Activated naive CD4-positive, alpha-beta T cell treated with anti-CD3 and anti-CD28 coated beads, Interleukin-2, amount 50 U/mL, for 72 hours (primary cell): ENCODE results near the gene CRB1. TPM values are rescaled to one million over a fixed set of nuclear protein-coding genes. Genes with fewer than 3 reads are reported as not detected.

Source experiments
- ATAC-seq, 2 donors: fragments of 150-1000 bp; cut with Tn5 transposase; 2 replicates each; pipeline ENCODE4 v1.10.0; 2021; ENCODE audit warnings: mild to moderate bottlenecking in 2 of 2, moderate library complexity in 2 of 2
- DNase-seq, 2 donors: peaks; one replicate each; pipeline ENCODE4 v3.0.0; 2021 to 2022; ENCODE audit warnings: low spot score in 2 of 2
- H3K27ac Mint-ChIP-seq, 2 donors: one replicate each; pipeline ENCODE4 v1.8.0; 2022; ENCODE audit warnings: mild to moderate bottlenecking in 2 of 2, mixed read lengths in 2 of 2
- H3K36me3 Mint-ChIP-seq, 2 donors: one replicate each; pipeline ENCODE4 v1.8.0; 2022; ENCODE audit warnings: mixed read lengths in 2 of 2
- H3K9me3 Mint-ChIP-seq, 2 donors: one replicate each; pipeline ENCODE4 v1.8.0; 2022; ENCODE audit warnings: mixed read lengths in 2 of 2
- total RNA-seq, 2 donors: library from RNA; stranded (reverse); gene quantifications; one replicate each; pipeline ENCODE4 v1.2.3, GENCODE V29; 2022

The CRB1 gene
- under 1 TPM; 0.10 to 0.20 TPM for total RNA-seq

DNA sequence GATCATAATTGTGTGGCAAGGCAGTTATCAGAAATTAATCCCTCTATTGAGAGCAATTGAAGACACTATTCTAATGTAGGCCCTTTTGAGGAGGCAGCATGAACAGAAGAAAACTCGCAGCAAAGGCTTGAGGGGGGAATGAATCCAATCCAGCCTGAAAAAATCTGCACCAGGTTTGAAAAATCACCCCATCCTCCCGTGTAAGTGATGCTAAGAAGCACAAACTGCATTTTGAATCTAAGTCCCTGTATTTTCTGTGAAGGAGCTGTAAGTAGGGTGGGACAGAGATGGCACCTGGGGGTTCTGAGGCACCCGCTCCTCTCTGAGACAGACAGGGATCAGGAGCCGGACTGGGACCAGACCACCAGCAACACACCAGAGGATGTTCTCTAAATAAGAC is at the start of gene CRB1:
Gene CRB1 (plus strand): TSS at position 241 of the 400 bp plus-strand sequence. CDS start 161 bp downstream, outside the sequence.
- ATAC-seq, result no peak
- Mint-ChIP-seq H3K27ac (no peak within 1 kb of the TSS), H3K9me3 (no peaks in the 10 kb centered on the region), H3K36me3 (no peaks in the 10 kb centered on the region)
- DNase-seq, result no peak

DNA sequence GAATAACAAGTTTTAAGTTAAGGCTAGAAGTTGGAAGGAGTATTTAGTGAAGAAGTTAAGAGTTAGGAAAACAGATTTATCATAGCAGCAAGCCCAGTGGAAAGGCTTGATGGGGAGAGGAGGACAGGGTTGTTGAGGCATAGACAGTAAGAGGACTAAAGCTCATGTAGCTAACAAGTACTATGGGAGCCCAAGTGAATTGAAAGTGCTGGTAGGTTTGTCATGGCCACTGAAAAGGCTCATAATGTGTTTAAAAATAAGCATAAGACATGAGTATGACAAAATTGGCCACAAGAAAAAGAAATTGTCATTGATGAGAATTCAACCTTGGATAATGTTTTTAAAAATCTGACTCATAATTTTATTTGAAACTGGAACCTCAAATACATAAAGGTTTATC is 49.2 kb upstream of the CRB1 start:
- DNase-seq (no peak), ATAC-seq (peak in 1 of 2 donors; percentile 71)
- Mint-ChIP-seq H3K9me3 (peaks cover 7 to 8% of the 10 kb centered on the region in 2 donors), H3K36me3 (peaks cover under 1 to 2% of the 10 kb centered on the region in 2 donors), H3K27ac (no peak overlapping the region)

- Mint-ChIP-seq H3K36me3 (no peaks in the 10 kb centered on the region), H3K27ac (no peak overlapping the region), H3K9me3 (no peaks in the 10 kb centered on the region)
- ATAC-seq, result no peak
- DNase-seq, result no peak
Measured at GRCh38 chr1:197222025-197222685, 45.9 kb upstream of the CRB1 start.

DNA sequence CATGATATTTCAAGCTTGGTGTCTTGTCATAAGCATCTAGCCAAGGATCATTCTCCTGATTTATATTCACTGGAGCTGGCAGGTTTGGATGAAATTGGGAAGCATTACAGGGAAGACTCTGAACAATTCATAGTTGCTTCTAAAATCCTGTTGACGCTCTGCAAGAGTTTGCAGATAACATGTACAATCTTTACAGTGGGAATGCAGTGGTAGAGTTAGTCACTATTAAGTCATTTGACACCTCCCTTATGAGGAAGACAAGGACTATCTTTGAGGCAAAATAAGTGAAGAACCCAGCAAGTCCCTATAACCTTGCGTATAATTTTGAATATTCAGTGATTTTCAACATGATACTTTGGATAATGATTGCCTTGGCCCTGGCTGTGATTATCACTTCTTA is 45.3 kb upstream of the CRB1 start:
- no peak for ATAC-seq
- H3K9me3 Mint-ChIP-seq, result no peaks in the 10 kb centered on the region
- no peaks in the 10 kb centered on the region for H3K36me3 Mint-ChIP-seq
- H3K27ac Mint-ChIP-seq, result no peak overlapping the region
- DNase-seq, result no peak

DNA sequence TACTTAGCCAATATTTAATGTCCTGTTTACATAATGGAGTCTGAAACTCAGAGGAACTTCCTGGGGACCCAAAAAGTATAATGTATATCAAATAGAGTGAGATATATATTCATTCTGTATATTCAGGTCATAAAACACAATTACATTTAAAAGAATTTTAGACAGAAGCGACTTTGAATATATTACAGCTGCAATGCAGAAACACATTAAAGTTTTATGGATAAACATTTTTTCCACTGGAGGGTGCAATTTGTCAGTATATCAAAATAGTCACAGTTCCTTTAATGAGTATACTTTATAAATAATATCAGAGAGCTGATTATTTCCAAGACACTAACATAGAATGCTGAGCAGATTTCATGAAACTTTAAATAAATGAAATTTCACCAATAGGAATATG is 43.9 kb upstream of the CRB1 start:
- ATAC-seq, result no peak
- no peaks in the 10 kb centered on the region for H3K36me3 Mint-ChIP-seq
- no peak for DNase-seq

GRCh38 chr1:197225611-197226010 is 42.4 kb upstream of the CRB1 start:
- ATAC-seq, result no peak
- Mint-ChIP-seq H3K27ac (no peak overlapping the region), H3K9me3 (no peaks in the 10 kb centered on the region), H3K36me3 (no peaks in the 10 kb centered on the region)
- no peak for DNase-seq

More for the DNA sequence above, 43.9 kb upstream of the CRB1 start:
- Mint-ChIP-seq H3K9me3 (no peaks in the 10 kb centered on the region), H3K27ac (no peak overlapping the region)

DNA sequence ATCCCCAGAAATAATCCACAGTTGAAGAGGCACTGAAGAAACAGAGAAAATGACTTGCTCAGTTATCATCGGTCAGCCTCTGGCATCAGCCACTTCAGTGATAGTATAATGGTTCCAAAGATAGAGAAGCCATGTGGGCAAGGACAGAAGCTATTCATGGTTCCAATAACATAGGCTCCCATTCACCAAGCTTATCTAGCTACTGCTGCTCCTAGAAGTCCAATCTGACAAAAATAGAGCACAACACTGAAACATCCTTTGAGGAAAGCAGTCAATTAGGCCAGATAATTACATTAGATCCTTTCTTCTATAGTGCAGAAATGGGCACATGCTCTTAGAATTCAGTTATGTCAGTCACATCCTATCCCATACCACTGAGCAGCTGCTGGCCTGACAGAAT is 33.5 kb upstream of the CRB1 start:
- H3K36me3 Mint-ChIP-seq, result no peaks in the 10 kb centered on the region
- DNase-seq (no peak), ATAC-seq (no peak)
- H3K27ac Mint-ChIP-seq, result no peak overlapping the region
- H3K9me3 Mint-ChIP-seq, result no peaks in the 10 kb centered on the region

GRCh38 chr1:197235355-197235754 is 32.7 kb upstream of the CRB1 start:
- ATAC-seq (no peak), DNase-seq (no peak)
- Mint-ChIP-seq H3K36me3 (peaks cover 0 to 2% of the 10 kb centered on the region in 2 donors), H3K9me3 (no peaks in the 10 kb centered on the region), H3K27ac (no peak overlapping the region)

DNA sequence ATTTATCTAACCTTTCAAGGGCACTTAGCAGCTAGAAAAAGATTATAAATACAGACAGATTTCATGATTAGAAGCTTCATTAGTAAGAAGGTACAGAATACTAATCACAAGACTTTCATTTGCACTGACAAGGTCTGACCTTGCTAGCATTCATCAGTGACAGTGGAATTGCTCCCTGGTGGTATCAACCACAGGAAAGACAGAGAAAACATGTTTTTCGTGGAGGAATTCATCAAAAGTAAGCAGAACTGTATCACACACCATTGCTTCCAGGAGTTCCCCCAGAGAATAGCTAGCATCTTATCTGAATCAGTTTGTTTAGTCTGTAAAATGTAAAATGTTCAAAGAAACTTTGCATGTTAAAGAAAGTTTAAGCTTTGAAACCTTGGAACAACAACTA is 20.6 kb upstream of the CRB1 start:
- H3K27ac Mint-ChIP-seq, result no peak overlapping the region
- H3K36me3 Mint-ChIP-seq, result peaks cover 0 to 11% of the 10 kb centered on the region in 2 donors
- DNase-seq (no peak), ATAC-seq (no peak)
- H3K9me3 Mint-ChIP-seq, result peaks cover 8 to 9% of the 10 kb centered on the region in 2 donors

DNA sequence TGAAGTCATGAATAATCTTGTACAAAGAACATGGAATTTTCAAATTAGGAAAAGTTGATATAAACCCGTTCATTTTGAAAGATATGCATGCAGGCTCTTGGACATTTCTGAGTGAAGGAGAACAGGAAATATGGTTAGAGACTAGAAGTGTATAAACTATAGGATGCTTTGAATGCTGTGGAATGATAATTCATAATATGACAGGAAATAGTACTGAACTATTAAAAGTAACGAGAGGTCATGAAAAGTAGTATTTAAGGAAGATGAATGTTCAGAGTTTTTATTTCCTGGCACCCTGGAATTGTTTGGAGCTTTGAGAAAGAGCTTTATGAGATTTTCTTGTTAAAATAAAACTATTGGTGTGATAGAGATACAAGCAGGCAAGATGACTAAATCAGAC is 18.7 kb upstream of the CRB1 start:
- Mint-ChIP-seq H3K36me3 (no peaks in the 10 kb centered on the region), H3K27ac (no peak overlapping the region), H3K9me3 (peaks cover 0 to 4% of the 10 kb centered on the region in 2 donors)
- ATAC-seq, result no peak
- no peak for DNase-seq

GRCh38 chr1:197250616-197251015 is 17.4 kb upstream of the CRB1 start:
- Mint-ChIP-seq H3K27ac (no peak overlapping the region), H3K9me3 (no peaks in the 10 kb centered on the region), H3K36me3 (no peaks in the 10 kb centered on the region)
- DNase-seq (no peak), ATAC-seq (no peak)

- no peaks in the 10 kb centered on the region for H3K36me3 Mint-ChIP-seq
- ATAC-seq (no peak), DNase-seq (no peak)
- H3K27ac Mint-ChIP-seq, result no peak overlapping the region
- H3K9me3 Mint-ChIP-seq, result no peaks in the 10 kb centered on the region
Measured at GRCh38 chr1:197252973-197253372, 15.1 kb upstream of the CRB1 start.

- Mint-ChIP-seq H3K27ac (peak overlapping the region in 1 of 2 donors; percentile 31), H3K9me3 (no peaks in the 10 kb centered on the region), H3K36me3 (no peaks in the 10 kb centered on the region)
- DNase-seq, result no peak
- no peak for ATAC-seq
Measured at GRCh38 chr1:197254866-197255265, 13.2 kb upstream of the CRB1 start.

GRCh38 chr1:197264936-197265567 is 3.0 kb upstream of the CRB1 start:
- ATAC-seq (no peak), DNase-seq (no peak)
- H3K27ac Mint-ChIP-seq, result no peak overlapping the region
- H3K36me3 Mint-ChIP-seq, result no peaks in the 10 kb centered on the region
- no peaks in the 10 kb centered on the region for H3K9me3 Mint-ChIP-seq

- ATAC-seq (no peak), DNase-seq (no peak)
- Mint-ChIP-seq H3K27ac (no peak overlapping the region), H3K36me3 (no peaks in the 10 kb centered on the region), H3K9me3 (no peaks in the 10 kb centered on the region)
Measured at GRCh38 chr1:197269053-197269452, 1.0 kb downstream of the CRB1 start.

DNA sequence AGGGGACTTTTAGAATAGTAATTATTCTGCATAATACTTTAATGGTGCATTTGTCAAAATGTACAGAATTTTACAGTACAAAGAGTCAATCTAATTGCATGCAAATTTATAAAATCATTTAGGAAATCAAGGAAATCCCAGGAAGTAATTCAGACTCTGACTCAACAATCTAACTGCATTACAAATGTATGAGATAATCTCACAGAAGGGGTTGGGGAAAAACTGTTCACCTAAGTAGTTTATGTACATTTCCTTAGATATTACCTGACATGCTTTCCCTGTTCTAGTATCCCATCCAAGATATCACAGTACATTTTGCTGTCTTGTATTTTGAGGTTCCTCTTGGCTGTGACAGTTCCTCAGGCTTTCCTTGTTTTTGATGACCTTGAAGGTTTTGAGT is 4.7 kb downstream of the CRB1 start:
- DNase-seq (no peak), ATAC-seq (no peak)
- H3K27ac Mint-ChIP-seq, result no peak overlapping the region
- no peaks in the 10 kb centered on the region for H3K36me3 Mint-ChIP-seq
- H3K9me3 Mint-ChIP-seq, result no peaks in the 10 kb centered on the region

- ATAC-seq (no peak), DNase-seq (no peak)
- H3K36me3 Mint-ChIP-seq, result no peaks in the 10 kb centered on the region
- no peaks in the 10 kb centered on the region for H3K9me3 Mint-ChIP-seq
- no peak overlapping the region for H3K27ac Mint-ChIP-seq
Measured at GRCh38 chr1:197277166-197277565, 9.1 kb downstream of the CRB1 start.

- Mint-ChIP-seq H3K27ac (no peak overlapping the region), H3K36me3 (no peaks in the 10 kb centered on the region), H3K9me3 (no peaks in the 10 kb centered on the region)
- DNase-seq, result no peak
- no peak for ATAC-seq
Measured at GRCh38 chr1:197284325-197284724, 16.3 kb downstream of the CRB1 start.
